Transverse colon (tissue), 4 donors: ENCODE data around the gene AIF1L. TPM values are rescaled to one million over a fixed set of nuclear protein-coding genes. Genes with fewer than 3 reads are reported as not detected.

ENCODE experiments used
- DNase-seq: peaks from one replicate; pipeline ENCODE4 v3.0.0-alpha.2; 2019
- H3K27ac ChIP-seq, 4 donors: fragments of 200-600 bp; sonication (generic); 2 replicates each; pipeline ENCODE4 v1.5.1; 2016 to 2018; ENCODE audit warnings: inconsistent platforms in 4 of 4
- H3K27me3 ChIP-seq: fragments of 200-600 bp; sonication (generic); 2 replicates; pipeline ENCODE4 v1.5.1; 2017; ENCODE audit warnings: inconsistent platforms
- H3K36me3 ChIP-seq, 4 donors: fragments of 200-600 bp; sonication (generic); 2 replicates each; pipeline ENCODE4 v1.5.1; 2017 to 2019; ENCODE audit warnings: inconsistent platforms in 4 of 4
- H3K4me1 ChIP-seq, 4 donors: fragments of 200-600 bp; sonication (generic); 2 replicates each; pipeline ENCODE4 v1.5.1; 2017 to 2020; ENCODE audit warnings: inconsistent platforms in 4 of 4
- H3K4me3 ChIP-seq, 4 donors: fragments of 200-600 bp; sonication (generic); 1 replicate in 1 of 4; 2 replicates in 3 of 4; pipeline versions ENCODE4 v1.5.1 to v1.6.1; 2017 to 2019; ENCODE audit warnings: inconsistent platforms in 4 of 4
- H3K9me3 ChIP-seq, 2 donors: fragments of 200-600 bp; sonication (generic); 2 replicates each; pipeline ENCODE4 v1.5.1; 2017 to 2019; ENCODE audit warnings: inconsistent platforms in 2 of 2
- EP300 ChIP-seq: sonication (generic); formaldehyde crosslinking; IDR thresholded peaks from one replicate; pipeline ENCODE4 v1.6.1; 2017; ENCODE audit warnings: antibody characterized with exemption, low read depth
- POLR2A ChIP-seq: fragments of 450-650 bp; IDR thresholded peaks from one replicate; pipeline ENCODE4 v1.6.1; 2016; ENCODE audit warnings: antibody characterized with exemption, mild to moderate bottlenecking, moderate library complexity
- POLR2AphosphoS5 ChIP-seq, 3 donors: sonication (generic); formaldehyde crosslinking; IDR thresholded peaks; one replicate each; pipeline ENCODE4 v1.6.1; 2016; ENCODE audit warnings: antibody characterized with exemption in 3 of 3
- WGBS, 2 donors: methylation state at CpG; one replicate each; pipeline ENCODE4 v1.1.5; 2018; ENCODE audit warnings: low coverage in 1 of 2; 5-methylcytosine and 5-hydroxymethylcytosine counted together
- in situ Hi-C, 4 donors: fragments of 200-750 bp; cut with MboI; loops; one replicate each; pipeline versions ENCODE4 v1.15.0 to v1.15.1; 2017; ENCODE audit warnings: low sequenced_read_pairs in 3 of 4, low pct_ligation_motif_present in 1 of 4, low pct_unique_long_range_greater_than_20kb in 1 of 4
- intact Hi-C: fragments of 100-400 bp; cut with DNase I; formaldehyde crosslinking; loops from one replicate; pipeline ENCODE4 v1.15.1; 2023; ENCODE audit warnings: low total_unique reads
- total RNA-seq, 4 donors: library from RNA; depleted of rRNA; stranded (reverse); fragments of >200 nt; gene quantifications; one replicate each; pipeline ENCODE4 v1.1.0, GENCODE V29; 2016
- TF ChIP-seq, protein P1 (sequence below), 5 experiments: fragments of 200-600 bp in 3 of 5; fragments of 450-650 bp in 2 of 5; sonication (generic) in 3 of 5; IDR thresholded peaks; 1 replicate in 2 of 5; 2 replicates in 3 of 5; pipeline ENCODE4 v1.5.1; 2016 to 2017; ENCODE audit warnings: antibody characterized with exemption in 5 of 5, inconsistent platforms in 3 of 5, mild to moderate bottlenecking in 2 of 5, moderate library complexity in 1 of 5

The AIF1L gene
- total RNA-seq, 4 donors from 2014 or later = 0.75 to 4.4 (median 1.7) TPM

- in situ Hi-C loops (no loop called here), intact Hi-C loops (no loop called here)
- no peak overlapping the region for H3K27ac ChIP-seq
- WGBS, 2 donors = 94 to 100% methylated on average over 3 to 8 of the region's 8 CpGs
- no peak for DNase-seq
- no peak overlapping the region for H3K4me3 ChIP-seq
- no peaks in the 10 kb centered on the region for H3K27me3 ChIP-seq
- no peaks in the 10 kb centered on the region for H3K36me3 ChIP-seq
- H3K9me3 ChIP-seq = no peaks in the 10 kb centered on the region
- TF ChIP-seq, protein P1, sequence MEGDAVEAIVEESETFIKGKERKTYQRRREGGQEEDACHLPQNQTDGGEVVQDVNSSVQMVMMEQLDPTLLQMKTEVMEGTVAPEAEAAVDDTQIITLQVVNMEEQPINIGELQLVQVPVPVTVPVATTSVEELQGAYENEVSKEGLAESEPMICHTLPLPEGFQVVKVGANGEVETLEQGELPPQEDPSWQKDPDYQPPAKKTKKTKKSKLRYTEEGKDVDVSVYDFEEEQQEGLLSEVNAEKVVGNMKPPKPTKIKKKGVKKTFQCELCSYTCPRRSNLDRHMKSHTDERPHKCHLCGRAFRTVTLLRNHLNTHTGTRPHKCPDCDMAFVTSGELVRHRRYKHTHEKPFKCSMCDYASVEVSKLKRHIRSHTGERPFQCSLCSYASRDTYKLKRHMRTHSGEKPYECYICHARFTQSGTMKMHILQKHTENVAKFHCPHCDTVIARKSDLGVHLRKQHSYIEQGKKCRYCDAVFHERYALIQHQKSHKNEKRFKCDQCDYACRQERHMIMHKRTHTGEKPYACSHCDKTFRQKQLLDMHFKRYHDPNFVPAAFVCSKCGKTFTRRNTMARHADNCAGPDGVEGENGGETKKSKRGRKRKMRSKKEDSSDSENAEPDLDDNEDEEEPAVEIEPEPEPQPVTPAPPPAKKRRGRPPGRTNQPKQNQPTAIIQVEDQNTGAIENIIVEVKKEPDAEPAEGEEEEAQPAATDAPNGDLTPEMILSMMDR (IDR thresholded peaks at IDR 0.05) = no peak
- no peak for TF ChIP-seq POLR2A
- no peak for TF ChIP-seq POLR2AphosphoS5 (IDR thresholded peaks at IDR 0.05)
- TF ChIP-seq EP300 = no peak
- H3K4me1 ChIP-seq = no peaks in the 10 kb centered on the region
These were observed 9.6 kb downstream of the AIF1L start for GRCh38 chr9:131105952-131106351.

DNA sequence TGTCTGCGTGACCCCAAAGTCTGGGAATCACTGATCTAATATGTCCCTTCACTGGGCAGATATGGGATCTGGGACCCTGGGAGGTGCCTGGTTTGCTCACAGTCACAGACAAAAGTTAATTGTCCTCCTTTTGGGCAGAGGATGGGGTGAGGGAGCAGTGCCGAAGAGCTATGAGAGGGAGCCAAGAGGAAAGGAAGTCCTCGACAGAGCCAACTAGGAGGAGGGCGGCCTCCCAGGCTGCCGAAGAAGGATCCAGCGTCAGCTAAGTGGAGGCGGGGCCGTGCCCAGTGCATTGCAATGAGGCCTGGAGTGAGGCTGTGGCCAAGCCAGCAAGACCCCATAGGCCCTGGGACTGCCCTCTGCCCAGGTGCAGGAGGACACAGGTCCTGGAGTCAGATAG is 11.4 kb downstream of the AIF1L start:
- in situ Hi-C loops = no loop called here
- no peak for DNase-seq
- Histone ChIP-seq H3K4me3 (no peak overlapping the region), H3K27ac (no peak overlapping the region), H3K4me1 (no peaks in the 10 kb centered on the region), H3K36me3 (no peaks in the 10 kb centered on the region), H3K27me3 (no peaks in the 10 kb centered on the region), H3K9me3 (no peaks in the 10 kb centered on the region)
- no peak for TF ChIP-seq POLR2AphosphoS5 (IDR thresholded peaks at IDR 0.05)
- TF ChIP-seq EP300 = no peak
- TF ChIP-seq, protein P1 (IDR thresholded peaks at IDR 0.05) = no peak
- TF ChIP-seq POLR2A = no peak
- WGBS, 2 donors = 80 to 100% methylated on average over 1 to 8 of the region's 8 CpGs
- intact Hi-C loops = no loop called here

- no peak overlapping the region for H3K4me3 ChIP-seq
- TF ChIP-seq POLR2AphosphoS5 (IDR thresholded peaks at IDR 0.05) = no peak
- no peak for TF ChIP-seq POLR2A
- TF ChIP-seq, protein P1 (IDR thresholded peaks at IDR 0.05) = no peak
- TF ChIP-seq EP300 = no peak
- H3K4me1 ChIP-seq = no peaks in the 10 kb centered on the region
- no peaks in the 10 kb centered on the region for H3K9me3 ChIP-seq
- no peaks in the 10 kb centered on the region for H3K36me3 ChIP-seq
- in situ Hi-C loops (no loop called here), intact Hi-C loops (no loop called here)
- WGBS, 2 donors = 57 to 67% methylated on average over 1 to 10 of the region's 10 CpGs
- no peaks in the 10 kb centered on the region for H3K27me3 ChIP-seq
- no peak overlapping the region for H3K27ac ChIP-seq
- no peak for DNase-seq
These were observed 15.0 kb downstream of the AIF1L start for GRCh38 chr9:131111186-131111853.

DNA sequence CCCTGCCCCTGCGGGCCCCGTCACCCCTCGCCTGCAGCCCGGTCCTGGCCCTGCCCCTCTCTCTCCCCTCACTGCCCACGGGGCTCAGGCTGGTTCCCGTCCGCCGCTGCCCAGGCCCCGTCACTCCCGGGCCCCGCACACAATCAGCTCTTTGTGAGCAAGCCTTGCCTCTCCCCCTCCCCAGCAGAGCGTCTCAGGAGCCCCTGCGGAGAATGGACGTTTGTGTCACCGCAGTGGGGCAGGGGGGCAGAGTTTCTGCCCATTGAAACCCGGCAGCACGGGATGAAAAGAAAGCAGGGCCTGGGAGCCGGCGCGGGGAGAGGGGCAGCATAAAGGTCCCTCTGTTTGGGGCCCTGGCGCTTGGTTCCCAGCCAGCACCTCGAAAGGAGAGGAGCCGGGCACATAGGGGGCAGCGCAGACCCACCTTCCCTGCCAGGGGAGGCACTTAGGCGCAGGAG is 15.6 kb downstream of the AIF1L start:
- Histone ChIP-seq H3K27ac (no peak overlapping the region), H3K4me3 (no peak overlapping the region), H3K36me3 (no peaks in the 10 kb centered on the region), H3K9me3 (no peaks in the 10 kb centered on the region), H3K4me1 (no peaks in the 10 kb centered on the region), H3K27me3 (no peaks in the 10 kb centered on the region)
- no peak for DNase-seq
- TF ChIP-seq POLR2AphosphoS5 (IDR thresholded peaks at IDR 0.05) (no peak), POLR2A (no peak), EP300 (no peak)
- TF ChIP-seq, protein P1 (IDR thresholded peaks at IDR 0.05) = no peak
- intact Hi-C loops = no loop called here
- in situ Hi-C loops = no loop called here
- WGBS, 2 donors = 89% methylated on average over 24 of the region's 25 CpGs; no CpG with 5 or more reads in 1 of the 2 donors
